ENCODE measurements around the gene FASTK.
A peak's percentile ranks its signal among the peaks of the same experiment; 100 is the strongest.

FASTK gene

GRCh38 chr7:151080522-151081169 lies at the start of gene FASTK:
Gene FASTK (minus strand): TSS chr7:151080809. CDS start chr7:151080766, 43 bp downstream.
- peak; percentile 92 for DNase-seq (ENCODE audit: low spot score)

GRCh38 chr7:151129960-151130591 lies 49.5 kb upstream of the FASTK start:
- DNase-seq (ENCODE audit: low spot score): no peak

GRCh38 chr7:151129117-151129959 lies 48.7 kb upstream of the FASTK start:
- no peak for DNase-seq (ENCODE audit: low spot score)

- no peak for DNase-seq (ENCODE audit: low spot score)
These were observed 48.1 kb upstream of the FASTK start for GRCh38 chr7:151128716-151129115.

GRCh38 chr7:151128144-151128543 lies 47.5 kb upstream of the FASTK start:
- DNase-seq (ENCODE audit: low spot score): no peak

- DNase-seq (ENCODE audit: low spot score): no peak
These were observed 46.0 kb upstream of the FASTK start for GRCh38 chr7:151126491-151127137.

- no peak for DNase-seq (ENCODE audit: low spot score)
These were observed 45.4 kb upstream of the FASTK start for GRCh38 chr7:151125846-151126481.

- DNase-seq (ENCODE audit: low spot score): no peak
These were observed 44.8 kb upstream of the FASTK start for GRCh38 chr7:151125470-151125845.

GRCh38 chr7:151124899-151125399 lies 44.3 kb upstream of the FASTK start:
- DNase-seq (ENCODE audit: low spot score): no peak

- no peak for DNase-seq (ENCODE audit: low spot score)
These were observed 43.9 kb upstream of the FASTK start for GRCh38 chr7:151124481-151124880.

GRCh38 chr7:151123822-151124464 lies 43.3 kb upstream of the FASTK start:
- DNase-seq (ENCODE audit: low spot score): peak; percentile 86

- DNase-seq (ENCODE audit: low spot score): no peak
These were observed 42.7 kb upstream of the FASTK start for GRCh38 chr7:151123158-151123821.

GRCh38 chr7:151122796-151123157 lies 42.2 kb upstream of the FASTK start:
- no peak for DNase-seq (ENCODE audit: low spot score)

GRCh38 chr7:151122276-151122675 lies 41.7 kb upstream of the FASTK start:
- DNase-seq (ENCODE audit: low spot score): no peak

GRCh38 chr7:151121380-151122170 lies 41.0 kb upstream of the FASTK start:
- DNase-seq (ENCODE audit: low spot score): no peak

- no peak for DNase-seq (ENCODE audit: low spot score)
These were observed 40.3 kb upstream of the FASTK start for GRCh38 chr7:151120896-151121295.

- DNase-seq (ENCODE audit: low spot score): no peak
These were observed 39.3 kb upstream of the FASTK start for GRCh38 chr7:151119902-151120301.

GRCh38 chr7:151119055-151119415 lies 38.4 kb upstream of the FASTK start:
- DNase-seq (ENCODE audit: low spot score): no peak

- no peak for DNase-seq (ENCODE audit: low spot score)
These were observed 37.8 kb upstream of the FASTK start for GRCh38 chr7:151118108-151119054.
